GM12878 (cell line): ENCODE measurements around the gene CAPN15. TPM values are rescaled to one million over a fixed set of nuclear protein-coding genes. Genes with fewer than 3 reads are reported as not detected.

Source experiments
- ATAC-seq: fragments of 200-7000 bp; cut with Tn5 transposase; 3 replicates; pipeline ENCODE4 v1.9.1; 2020; ENCODE audit warnings: mild to moderate bottlenecking, moderate library complexity
- BruUV-seq: library from RNA; stranded (reverse); fragments of 400-500 nt; replicated peaks from 2 replicates; lab custom pipeline; 2021; lab: Mats Ljungman, UMichigan
- CTCF ChIA-PET: fragments of 300-600 bp; sonication (Branson Sonifier 250); formaldehyde crosslinking; extraction: SDS; loops from one replicate; lab custom pipeline; 2021; ENCODE audit warnings: inconsistent platforms; lab: Yijun Ruan, JAX
- POLR2A ChIA-PET: fragments of 350-600 bp; formaldehyde crosslinking; extraction: SDS; loops from one replicate; lab custom pipeline; 2021; ENCODE audit warnings: inconsistent platforms; lab: Charles Lee
- RAD21 ChIA-PET: fragments of 300-600 bp; sonication (Branson Sonifier 250); formaldehyde crosslinking; loops from one replicate; lab custom pipeline; 2023; ENCODE audit warnings: antibody characterized with exemption; ENCODE audit not compliant: unreplicated experiment; lab: Charles Lee
- SMC1A ChIA-PET: fragments of 300-600 bp; sonication (Branson Sonifier 250); formaldehyde crosslinking; loops from one replicate; lab custom pipeline; 2023; ENCODE audit not compliant: unreplicated experiment, uncharacterized antibody; lab: Charles Lee
- DNase-seq: peaks from one replicate; pipeline ENCODE4 v3.0.0-alpha.2; 2011; ENCODE audit warnings: low read depth, low spot score
- FAIRE-seq: peaks from 3 replicates; lab custom pipeline; 2011; peaks lifted over from hg19 to GRCh38; lab: Jason Lieb, UNC
- H2AFZ ChIP-seq: 2 replicates; pipeline ENCODE4 v1.6.0; 2011; ENCODE audit warnings: low read depth, low read length, control low read depth; ENCODE audit not compliant: control insufficient read depth
- H3K27ac ChIP-seq: 2 replicates; pipeline ENCODE4 v1.5.1; 2011; ENCODE audit warnings: control low read depth; ENCODE audit not compliant: control insufficient read depth, insufficient read depth
- H3K27me3 ChIP-seq, 2 experiments: replicated peaks in 1 of 2; 2 replicates each; pipeline versions ENCODE4 v1.6.0 to v1.6.1; 2011; ENCODE audit warnings: low read length in 1 of 2; ENCODE audit not compliant: control insufficient read depth in 2 of 2, insufficient read depth in 2 of 2
- H3K36me3 ChIP-seq, 2 experiments: 2 replicates each; pipeline ENCODE4 v1.5.1; 2011; ENCODE audit warnings: low read length in 1 of 2; ENCODE audit not compliant: control insufficient read depth in 2 of 2, insufficient read depth in 2 of 2
- H3K4me1 ChIP-seq: 2 replicates; pipeline ENCODE4 v1.6.1; 2011; ENCODE audit warnings: mild to moderate bottlenecking, low read length, moderate library complexity, mixed read lengths; ENCODE audit not compliant: control insufficient read depth, insufficient read depth
- H3K4me2 ChIP-seq: 2 replicates; pipeline ENCODE4 v1.6.0; 2011; ENCODE audit warnings: control low read depth; ENCODE audit not compliant: control insufficient read depth, insufficient read depth
- H3K4me3 ChIP-seq: fragments of 200-600 bp; sonication (generic); 2 replicates; pipeline ENCODE4 v1.5.1; 2016
- H3K79me2 ChIP-seq: 2 replicates; pipeline ENCODE4 v1.6.0; 2011; ENCODE audit warnings: low read length; ENCODE audit not compliant: control insufficient read depth, insufficient read depth
- H3K9ac ChIP-seq: 2 replicates; pipeline ENCODE4 v1.8.0; 2011; ENCODE audit warnings: low read length, control low read depth, mixed read lengths; ENCODE audit not compliant: control insufficient read depth, insufficient read depth
- H3K9me3 ChIP-seq: replicated peaks from 3 replicates; pipeline ENCODE4 v1.5.1; 2011; ENCODE audit warnings: mild to moderate bottlenecking, low read length; ENCODE audit not compliant: control insufficient read depth, insufficient read depth
- H4K20me1 ChIP-seq: 2 replicates; pipeline ENCODE4 v1.6.0; 2011; ENCODE audit not compliant: control insufficient read depth, insufficient read depth
- ELK1 ChIP-seq: IDR thresholded peaks from 2 replicates; pipeline ENCODE4 v1.6.1; 2012; ENCODE audit warnings: low read depth, low read length, improper control_type of control experiment
- HCFC1 ChIP-seq: fragments of 150-350 bp; IDR thresholded peaks from 2 replicates; pipeline ENCODE4 v1.6.1; 2014; ENCODE audit warnings: low read length
- POLR2A ChIP-seq: IDR thresholded peaks from 2 replicates; pipeline ENCODE4 v1.6.1; 2011; ENCODE audit warnings: low read depth, mild to moderate bottlenecking, low read length
- SMAD1 ChIP-seq: fragments of 450-650 bp; IDR thresholded peaks from 2 replicates; pipeline ENCODE4 v1.6.1; 2018; ENCODE audit warnings: mild to moderate bottlenecking, low read depth; ENCODE audit not compliant: partially characterized antibody
- TARDBP ChIP-seq: IDR thresholded peaks from 2 replicates; pipeline ENCODE4 v1.6.1; 2016; ENCODE audit warnings: borderline replicate concordance
- ZNF207 ChIP-seq: fragments of 450-650 bp; IDR thresholded peaks from 2 replicates; pipeline ENCODE4 v1.6.1; 2014; ENCODE audit warnings: antibody characterized with exemption, mild to moderate bottlenecking, borderline replicate concordance
- WGBS: methylation state at CpG from one replicate; pipeline ENCODE4 v1.1.6; 2016; ENCODE audit warnings: low lambda C conversion rate; ENCODE audit not compliant: insufficient replicate concordance, insufficient coverage; ENCODE audit errors: missing lambda C conversion rate; 5-methylcytosine and 5-hydroxymethylcytosine counted together
- in situ Hi-C: fragments of 300-500 bp; cut with MboI; formaldehyde crosslinking; loops from 9 replicates; pipeline ENCODE4 v1.14.3; 2018; ENCODE audit warnings: mixed read lengths
- intact Hi-C: fragments of 100-400 bp; cut with micrococcal nuclease; formaldehyde crosslinking; loops from one replicate; pipeline ENCODE4 v1.14.2; 2022; ENCODE audit not compliant: unreplicated experiment
- polyA plus RNA-seq, 11 experiments: library from polyadenylated mRNA; depleted of rRNA in 4 of 11; unstranded in 6 of 11; stranded (reverse) in 5 of 11; fragments of >200 nt; fragmentation: Nextera tagmentation in 4 of 11; fragmentation: Illumina TruSeq in 1 of 11; extraction: Ambion mirVana in 4 of 11; extraction: Trizol in 1 of 11; gene quantifications; 1 replicate in 1 of 11; 2 replicates in 10 of 11; pipeline versions ENCODE4 v1.2.1 to v1.2.3, GENCODE V29; 2011 to 2016; ENCODE audit warnings: inconsistent platforms in 2 of 11, missing spikeins in 2 of 11, low read depth in 1 of 11
- total RNA-seq, 4 experiments: library from RNA; depleted of rRNA in 3 of 4; stranded (reverse); fragments of >200 nt in 3 of 4; fragmentation: Illumina TruSeq in 1 of 4; extraction: Trizol in 1 of 4; gene quantifications; 2 replicates each; pipeline versions ENCODE4 v1.2.1 to v1.2.3, GENCODE V29; 2013 to 2021

The CAPN15 gene
- total and polyA plus RNA-seq, 10 of the 15 experiments (the other 5 are each of a cell fraction or from before 2014, with no cell fraction given), result 0.40 to 78.5 (median 8.3) TPM

GRCh38 chr16:591892-592517, 64.5 kb downstream of the CAPN15 start:
- no TSS peak for BruUV-seq
- DNase-seq (no peak), FAIRE-seq (no peak), ATAC-seq (no peak)
- no peak for TF ChIP-seq SMAD1
- TF ChIP-seq POLR2A, result no peak
- TF ChIP-seq ELK1, result no peak
- no peak for TF ChIP-seq ZNF207
- TF ChIP-seq HCFC1, result no peak
- no peak for TF ChIP-seq TARDBP
- POLR2A ChIA-PET, result interaction anchor here (1.4 kb wide), 1 partner anchor 44 kb away, joined by 3 read pairs; the partner anchor contains the start of gene METTL26
- in situ Hi-C loops (no loop called here), intact Hi-C loops (no loop called here)
- RAD21 ChIA-PET, result no interaction called here
- Histone ChIP-seq H3K4me1 (peaks cover 15% of the 10 kb centered on the region), H4K20me1 (no peaks in the 10 kb centered on the region), H3K27ac (no peak overlapping the region), H2AFZ (no peak overlapping the region), H3K27me3 (no peaks in the 10 kb centered on the region), H3K4me2 (no peak overlapping the region), H3K9ac (no peak overlapping the region), H3K9me3 (no peaks in the 10 kb centered on the region), H3K36me3 (no peaks in the 10 kb centered on the region), H3K79me2 (peaks cover 28% of the 10 kb centered on the region), H3K4me3 (no peak overlapping the region)
- SMC1A ChIA-PET, result no interaction called here
- WGBS, result 77% methylated on average over 15 of the region's 15 CpGs
- CTCF ChIA-PET, result interaction anchor here (1.0 kb wide), 1 partner anchor 205 kb away, joined by 4 read pairs; no protein-coding TSS in a partner anchor
